NCI-H524 (cell line): ENCODE measurements around the gene SH3BGRL2.

Experiments
- DNase-seq, 2 experiments: peaks; one replicate each; lab custom pipeline; 2025; lab: John Stamatoyannopoulos, UW

Gene SH3BGRL2

GRCh38 chr6:79630883-79631692 is at the start of gene SH3BGRL2:
Gene SH3BGRL2, plus strand, starts transcription at chr6:79631329. Its CDS starts 133 bp downstream, at chr6:79631462.
- DNase-seq = peak; percentile 66 to 82

- DNase-seq = no peak
Observed at GRCh38 chr6:79584332-79584731, 46.8 kb upstream of the SH3BGRL2 start.

GRCh38 chr6:79586548-79586947 is 44.6 kb upstream of the SH3BGRL2 start:
- DNase-seq = peak; percentile 50 to 54

- no peak for DNase-seq
Observed at GRCh38 chr6:79589701-79590100, 41.4 kb upstream of the SH3BGRL2 start.

- no peak for DNase-seq
Observed at GRCh38 chr6:79597155-79597554, 34.0 kb upstream of the SH3BGRL2 start.

- no peak for DNase-seq
Observed at GRCh38 chr6:79598012-79598411, 33.1 kb upstream of the SH3BGRL2 start.

GRCh38 chr6:79599725-79600259 is 31.3 kb upstream of the SH3BGRL2 start:
- DNase-seq = no peak

- DNase-seq = no peak
Observed at GRCh38 chr6:79600313-79600712, 30.8 kb upstream of the SH3BGRL2 start.

GRCh38 chr6:79600812-79601609 is 30.1 kb upstream of the SH3BGRL2 start:
- DNase-seq = no peak

GRCh38 chr6:79602859-79603258 is 28.3 kb upstream of the SH3BGRL2 start:
- peak; percentile 15 to 77 for DNase-seq

- no peak for DNase-seq
Observed at GRCh38 chr6:79604583-79605037, 26.5 kb upstream of the SH3BGRL2 start.

- DNase-seq = peak in 1 of 2 experiments; percentile 31
Observed at GRCh38 chr6:79605061-79605460, 26.1 kb upstream of the SH3BGRL2 start.

GRCh38 chr6:79605968-79606764 is 25.0 kb upstream of the SH3BGRL2 start:
- DNase-seq = peak; percentile 22 to 57

GRCh38 chr6:79607000-79607399 is 24.1 kb upstream of the SH3BGRL2 start:
- DNase-seq = no peak

- DNase-seq = no peak
Observed at GRCh38 chr6:79608334-79609224, 22.6 kb upstream of the SH3BGRL2 start.

GRCh38 chr6:79609225-79609595 is 21.9 kb upstream of the SH3BGRL2 start:
- no peak for DNase-seq

- DNase-seq = no peak
Observed at GRCh38 chr6:79610306-79611009, 20.7 kb upstream of the SH3BGRL2 start.

GRCh38 chr6:79612457-79612856 is 18.7 kb upstream of the SH3BGRL2 start:
- DNase-seq = no peak

- DNase-seq = no peak
Observed at GRCh38 chr6:79612918-79613317, 18.2 kb upstream of the SH3BGRL2 start.

- DNase-seq = no peak
Observed at GRCh38 chr6:79613912-79614311, 17.2 kb upstream of the SH3BGRL2 start.
